DMS153 treated with DMSO at 0.1 percent for 48 hours (cell line): ENCODE data around the gene CERS6.

ENCODE experiments used
- DNase-seq: peaks from one replicate; lab custom pipeline; 2025; ENCODE audit not compliant: unreplicated experiment; lab: John Stamatoyannopoulos, UW

The CERS6 gene

GRCh38 chr2:168441214-168441872 is 14.7 kb upstream of the CERS6 start:
- DNase-seq = no peak

- no peak for DNase-seq
Measured at GRCh38 chr2:168443818-168444217, 12.3 kb upstream of the CERS6 start.

- no peak for DNase-seq
Measured at GRCh38 chr2:168445960-168446359, 10.1 kb upstream of the CERS6 start.

- no peak for DNase-seq
Measured at GRCh38 chr2:168448980-168449379, 7.1 kb upstream of the CERS6 start.

- DNase-seq = no peak
Measured at GRCh38 chr2:168449419-168449818, 6.7 kb upstream of the CERS6 start.

GRCh38 chr2:168450171-168450570 is 5.9 kb upstream of the CERS6 start:
- no peak for DNase-seq

GRCh38 chr2:168450732-168451131 is 5.3 kb upstream of the CERS6 start:
- no peak for DNase-seq

- no peak for DNase-seq
Measured at GRCh38 chr2:168452781-168453180, 3.3 kb upstream of the CERS6 start.

- DNase-seq = no peak
Measured at GRCh38 chr2:168453404-168453803, 2.7 kb upstream of the CERS6 start.

- no peak for DNase-seq
Measured at GRCh38 chr2:168454737-168455644, 1.1 kb upstream of the CERS6 start.

- peak; percentile 68 for DNase-seq
Measured at GRCh38 chr2:168456521-168457189, 583 bp downstream of the CERS6 start.

- no peak for DNase-seq
Measured at GRCh38 chr2:168457190-168457895, 1.3 kb downstream of the CERS6 start.

GRCh38 chr2:168458139-168458538 is 2.1 kb downstream of the CERS6 start:
- DNase-seq = no peak

GRCh38 chr2:168459256-168459655 is 3.2 kb downstream of the CERS6 start:
- no peak for DNase-seq

- no peak for DNase-seq
Measured at GRCh38 chr2:168460571-168460970, 4.5 kb downstream of the CERS6 start.

- no peak for DNase-seq
Measured at GRCh38 chr2:168461178-168461941, 5.3 kb downstream of the CERS6 start.

GRCh38 chr2:168461942-168462331 is 5.9 kb downstream of the CERS6 start:
- no peak for DNase-seq

GRCh38 chr2:168462543-168463045 is 6.5 kb downstream of the CERS6 start:
- no peak for DNase-seq

GRCh38 chr2:168465594-168465993 is 9.5 kb downstream of the CERS6 start:
- DNase-seq = no peak

- no peak for DNase-seq
Measured at GRCh38 chr2:168466190-168466737, 10.2 kb downstream of the CERS6 start.
